ENCODE data around the gene KCNT2. TPM values are rescaled to one million over a fixed set of nuclear protein-coding genes. Genes with fewer than 3 reads are reported as not detected.

Gene KCNT2
- total RNA-seq, 1 experiment from 2014 or later: 9.1 TPM

DNA sequence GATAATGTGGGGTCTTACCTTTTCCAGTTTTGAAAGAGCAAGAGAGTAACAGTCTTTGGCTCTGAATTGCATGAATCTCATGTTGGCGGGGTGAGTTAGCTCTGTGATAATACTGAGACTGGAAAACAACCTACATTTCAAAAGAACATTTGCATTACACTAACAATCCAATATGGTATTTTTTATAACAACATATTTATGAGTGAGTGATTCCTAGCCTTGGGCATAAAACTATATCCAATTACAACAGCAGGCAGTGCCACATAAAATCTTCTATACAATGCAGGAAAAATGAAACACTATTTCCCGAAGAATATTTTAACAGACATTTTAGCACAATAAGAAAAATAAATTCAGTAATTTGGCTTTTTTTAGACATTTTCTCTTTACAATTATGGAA is 303.0 kb downstream of the KCNT2 start:
- Histone ChIP-seq H3T11ph (ENCODE audit: low read length) (no peak overlapping the region), H3K14ac (ENCODE audit: insufficient read depth, low read length) (no peak overlapping the region), H2BK120ac (ENCODE audit: low read depth, low read length, poor library complexity, severe bottlenecking) (no peak overlapping the region), H4K8ac (replicated peaks; ENCODE audit: insufficient read length, low read depth, low read length) (no peak overlapping the region), H3K4ac (ENCODE audit: low read depth, low read length) (no peak overlapping the region), H2AK5ac (ENCODE audit: insufficient read length, low read length) (no peak overlapping the region), H3K9me3 (ENCODE audit: control insufficient read depth, low read depth, low read length) (no peaks in the 10 kb centered on the region), H3K27ac (ENCODE audit: insufficient read length, low read depth, low read length) (no peak overlapping the region), H2BK5ac (ENCODE audit: insufficient read length, low read length) (no peak overlapping the region), H2AFZ (ENCODE audit: low read length) (no peak overlapping the region), H4K5ac (ENCODE audit: insufficient read length, low read depth, low read length) (no peak overlapping the region), H3K4me1 (ENCODE audit: insufficient read depth, low read length) (peaks cover 5% of the 10 kb centered on the region; the same call in 1 of the 2 replicates), H3K79me2 (ENCODE audit: insufficient read depth, low read length) (no peaks in the 10 kb centered on the region), H3K27me3 (ENCODE audit: insufficient read depth, low read length) (no peaks in the 10 kb centered on the region), H3K23ac (ENCODE audit: insufficient read length, low read depth, low read length) (no peak overlapping the region), H3K79me1 (ENCODE audit: insufficient read depth, low read depth, low read length, poor library complexity, severe bottlenecking) (no peaks in the 10 kb centered on the region), H2BK15ac (ENCODE audit: low read depth, low read length) (no peak overlapping the region), H3K23me2 (ENCODE audit: insufficient read length, low read depth, low read length, poor library complexity, severe bottlenecking) (no peaks in the 10 kb centered on the region), H3K4me2 (ENCODE audit: insufficient read depth, insufficient read length, low read length) (no peak overlapping the region), H3K56ac (ENCODE audit: insufficient read length, low read depth, low read length) (no peak overlapping the region), H2BK20ac (ENCODE audit: low read depth, low read length, poor library complexity, severe bottlenecking) (no peak overlapping the region), H4K20me1 (ENCODE audit: control insufficient read depth, insufficient read depth, insufficient read length) (no peaks in the 10 kb centered on the region), H4K91ac (ENCODE audit: insufficient read length, low read depth, low read length) (no peak overlapping the region), H3K9ac (ENCODE audit: extremely low read depth, insufficient read length, low read length) (no peak overlapping the region), H3K18ac (ENCODE audit: insufficient read length, low read depth, low read length) (no peak overlapping the region), H2BK12ac (ENCODE audit: insufficient read length, low read depth, low read length) (no peak overlapping the region)
- H3K4me3 Mint-ChIP-seq: no peak overlapping the region
- no peaks in the 10 kb centered on the region for H3K27me3 Mint-ChIP-seq (ENCODE audit: low read depth)
- H3K4me1 Mint-ChIP-seq: peaks cover 52 to 53% of the 10 kb centered on the region in 2 experiments
- WGBS (ENCODE audit: extremely low coverage, insufficient read length, low lambda C conversion rate): no CpG with 5 or more reads among the region's 2 CpGs
- no peak for DNase-seq
- H3K27ac Mint-ChIP-seq: peak overlapping the region in 1 of 3 experiments; percentile 55; a peak in 3 of 7 replicates
- peaks cover 0 to 5% (median 4%) of the 10 kb centered on the region in 3 experiments; a peak in 2 of 7 replicates for H3K36me3 Mint-ChIP-seq (ENCODE audit: insufficient read depth in 1 of 3, low read depth in 3 of 3)
- TF ChIP-seq, protein P1, sequence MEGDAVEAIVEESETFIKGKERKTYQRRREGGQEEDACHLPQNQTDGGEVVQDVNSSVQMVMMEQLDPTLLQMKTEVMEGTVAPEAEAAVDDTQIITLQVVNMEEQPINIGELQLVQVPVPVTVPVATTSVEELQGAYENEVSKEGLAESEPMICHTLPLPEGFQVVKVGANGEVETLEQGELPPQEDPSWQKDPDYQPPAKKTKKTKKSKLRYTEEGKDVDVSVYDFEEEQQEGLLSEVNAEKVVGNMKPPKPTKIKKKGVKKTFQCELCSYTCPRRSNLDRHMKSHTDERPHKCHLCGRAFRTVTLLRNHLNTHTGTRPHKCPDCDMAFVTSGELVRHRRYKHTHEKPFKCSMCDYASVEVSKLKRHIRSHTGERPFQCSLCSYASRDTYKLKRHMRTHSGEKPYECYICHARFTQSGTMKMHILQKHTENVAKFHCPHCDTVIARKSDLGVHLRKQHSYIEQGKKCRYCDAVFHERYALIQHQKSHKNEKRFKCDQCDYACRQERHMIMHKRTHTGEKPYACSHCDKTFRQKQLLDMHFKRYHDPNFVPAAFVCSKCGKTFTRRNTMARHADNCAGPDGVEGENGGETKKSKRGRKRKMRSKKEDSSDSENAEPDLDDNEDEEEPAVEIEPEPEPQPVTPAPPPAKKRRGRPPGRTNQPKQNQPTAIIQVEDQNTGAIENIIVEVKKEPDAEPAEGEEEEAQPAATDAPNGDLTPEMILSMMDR (conservative IDR thresholded peaks at IDR 0.05): no peak
- no peaks in the 10 kb centered on the region for H3K9me3 Mint-ChIP-seq

Data from H9 (cell line).